CD4-positive, alpha-beta T cell treated with Interleukin-17A for 4 hours (primary cell): ENCODE data around the gene KLK10.

Experiments
- DNase-seq: peaks from one replicate; pipeline ENCODE4 v3.0.0-alpha.2; 2020; ENCODE audit warnings: mixed read lengths

Gene KLK10, protein sequence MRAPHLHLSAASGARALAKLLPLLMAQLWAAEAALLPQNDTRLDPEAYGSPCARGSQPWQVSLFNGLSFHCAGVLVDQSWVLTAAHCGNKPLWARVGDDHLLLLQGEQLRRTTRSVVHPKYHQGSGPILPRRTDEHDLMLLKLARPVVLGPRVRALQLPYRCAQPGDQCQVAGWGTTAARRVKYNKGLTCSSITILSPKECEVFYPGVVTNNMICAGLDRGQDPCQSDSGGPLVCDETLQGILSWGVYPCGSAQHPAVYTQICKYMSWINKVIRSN

DNA sequence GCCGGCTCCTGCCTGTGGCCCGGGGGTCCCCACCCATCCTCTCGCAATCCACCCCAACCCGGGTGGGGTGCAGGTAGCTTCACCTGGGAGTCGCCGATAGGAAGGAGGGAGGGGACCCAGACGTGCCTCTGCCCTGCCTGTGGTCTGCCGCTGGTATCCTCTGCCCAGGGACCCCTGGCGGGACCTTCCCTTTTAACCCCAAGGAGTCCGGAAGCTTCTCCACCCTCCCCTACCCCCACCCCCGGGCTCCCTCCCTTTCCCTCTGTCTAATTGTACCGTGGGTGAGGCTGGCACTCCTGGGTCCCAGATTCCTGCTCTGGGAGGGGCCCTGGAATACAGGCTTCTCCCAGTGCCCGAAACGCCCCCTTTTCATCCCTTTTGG lies at the start of gene KLK10:
Gene KLK10 (minus strand): TSS at position 166 of the 382 bp plus-strand sequence. CDS start 579 bp downstream, outside the sequence.
- no peak for DNase-seq

DNA sequence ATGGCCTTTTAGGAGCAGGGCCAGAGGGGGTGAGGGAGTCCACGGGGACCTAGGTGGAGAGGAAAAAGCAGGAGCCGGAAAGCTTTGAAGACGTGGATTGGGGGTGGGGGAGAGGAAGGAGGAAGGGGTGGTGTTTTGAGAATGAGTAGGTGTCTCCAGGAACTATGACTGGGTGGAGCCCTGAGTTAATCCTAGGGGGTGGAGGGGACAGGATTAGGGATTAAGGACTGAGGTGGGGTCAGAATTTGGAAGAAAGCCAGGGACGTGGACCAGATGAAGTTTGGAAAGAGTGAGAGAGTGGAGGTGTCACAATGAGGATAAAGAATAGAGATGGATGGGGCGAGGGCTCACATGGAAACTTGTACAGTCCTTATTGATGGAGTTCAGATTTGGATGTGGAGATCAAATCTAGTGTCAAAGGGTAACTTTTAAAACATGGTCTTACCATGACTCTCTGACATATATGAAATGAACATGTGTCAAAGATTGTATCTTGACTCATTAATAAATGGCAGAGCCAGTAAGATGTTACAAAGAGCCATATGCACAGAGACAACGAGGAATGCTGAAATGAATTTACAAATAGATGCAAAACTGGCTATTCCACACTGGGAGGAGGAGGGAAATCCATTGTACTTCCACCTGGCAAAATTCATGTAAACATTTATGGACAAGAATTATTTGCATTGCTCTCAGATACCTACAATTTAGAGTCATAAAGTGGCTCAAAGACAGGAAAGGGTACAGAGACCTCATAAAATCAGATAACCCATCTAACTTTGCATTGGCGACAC lies 47.1 kb upstream of the KLK10 start:
- DNase-seq = no peak

DNA sequence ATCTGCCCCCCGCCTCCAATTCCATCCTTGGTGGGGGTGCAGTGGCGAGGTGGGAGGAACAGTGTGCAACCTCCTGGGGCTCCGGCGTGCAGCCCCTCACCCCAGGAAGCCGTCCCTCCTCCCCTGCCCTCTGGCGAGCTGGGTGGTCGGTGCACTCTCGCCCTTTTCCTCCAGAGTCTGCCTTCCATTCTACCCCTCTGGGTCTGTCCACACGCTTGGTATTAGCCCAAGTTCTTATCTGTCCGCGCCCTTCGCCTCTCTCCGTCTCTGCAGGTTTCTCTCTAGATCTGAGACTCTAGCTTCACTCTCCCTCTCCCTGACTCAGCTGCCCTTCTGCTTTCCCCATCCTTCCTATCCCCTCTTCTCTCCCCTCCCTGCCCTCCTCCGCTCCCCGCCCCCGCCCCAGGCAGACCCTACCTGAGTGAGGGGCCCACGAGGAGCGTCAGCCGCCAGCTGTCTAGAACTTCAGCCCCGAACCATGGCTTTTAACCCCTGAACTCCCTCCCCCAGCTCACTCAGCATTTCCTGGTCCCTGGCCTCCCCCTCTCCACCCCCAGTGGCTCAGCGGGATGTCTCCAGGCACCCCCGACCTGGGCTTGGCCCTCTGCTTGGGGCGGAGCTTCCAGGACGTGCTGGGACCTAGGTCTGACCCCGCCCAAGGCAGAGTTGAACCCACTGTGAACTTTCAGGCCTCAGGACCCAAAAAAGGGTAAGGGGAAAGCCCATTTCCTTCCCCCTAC lies 45.9 kb upstream of the KLK10 start:
- DNase-seq = no peak

DNA sequence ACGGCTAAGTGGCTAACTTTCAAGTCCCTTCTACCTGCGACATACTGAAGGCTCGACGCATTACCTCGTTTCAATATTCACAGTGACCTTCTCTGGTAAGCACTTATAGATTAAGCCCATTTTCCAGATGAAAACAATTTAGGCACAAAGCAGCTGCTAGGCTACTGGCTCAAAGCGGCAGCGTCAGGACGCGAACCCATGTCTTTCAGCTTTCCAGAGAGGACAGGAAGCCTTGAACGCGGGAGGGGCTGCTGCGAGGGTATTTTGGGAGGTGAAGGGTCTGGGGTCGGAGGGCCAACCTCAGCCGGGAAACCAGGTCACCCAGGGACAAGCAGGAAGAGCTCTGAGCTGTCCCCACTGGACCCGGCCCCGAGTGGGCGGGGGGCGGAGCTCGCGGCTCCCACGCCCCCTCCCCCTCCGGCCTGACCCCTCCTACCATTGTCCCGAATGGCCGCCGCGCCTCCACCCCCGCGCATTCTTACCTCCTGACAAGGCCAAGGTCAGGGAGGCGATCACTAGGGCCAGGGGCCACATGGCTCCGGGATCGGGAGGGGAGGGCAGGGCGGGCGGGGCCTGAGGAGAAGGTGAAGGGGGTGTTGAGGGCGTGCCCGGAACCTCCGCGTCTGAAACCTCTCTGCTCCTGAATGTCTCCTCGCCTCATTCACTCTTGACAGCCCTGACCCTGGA lies 45.2 kb upstream of the KLK10 start, which contains the start of gene KLK13:
Gene KLK13 (minus strand): TSS at position 559 of the 687 bp plus-strand sequence. CDS start 25 bp downstream, at position 534.
- no peak for DNase-seq

DNA sequence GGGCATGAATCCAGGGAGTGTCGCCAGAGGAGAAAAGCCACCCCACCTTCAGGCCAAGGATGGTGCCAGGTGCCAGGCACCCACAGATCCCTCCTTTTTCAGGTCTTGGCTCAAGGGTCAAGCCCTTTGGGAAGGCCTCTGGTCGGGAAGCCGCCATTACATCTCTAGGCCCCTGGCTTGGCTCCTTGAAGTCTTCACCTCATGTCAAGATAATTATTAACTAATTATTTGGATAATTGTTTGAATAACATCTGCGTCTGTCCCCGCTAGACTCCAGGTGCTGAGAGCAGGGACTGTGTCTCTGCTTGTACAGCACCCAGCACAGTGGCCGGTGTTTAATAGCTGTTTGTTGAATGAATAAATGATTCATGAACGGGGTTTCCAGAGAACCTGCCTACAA lies 44.2 kb upstream of the KLK10 start:
- no peak for DNase-seq

DNA sequence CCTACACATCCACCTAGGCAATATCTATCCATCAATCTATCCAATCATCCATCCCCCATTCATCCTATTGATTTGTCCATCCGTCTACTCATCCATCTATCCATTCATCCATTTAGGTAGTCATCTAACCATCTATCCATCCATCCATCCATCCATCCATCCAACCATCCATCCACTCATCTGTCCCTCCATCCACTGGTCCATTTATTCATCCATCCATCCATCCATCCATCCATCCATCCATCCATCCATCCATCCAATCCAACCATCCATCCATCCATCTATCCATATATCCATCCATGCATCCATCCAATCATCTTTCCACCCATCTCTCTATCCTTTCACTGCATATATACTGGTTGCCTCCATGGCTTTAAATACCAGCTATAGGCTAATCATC lies 41.5 kb upstream of the KLK10 start:
- no peak for DNase-seq

DNA sequence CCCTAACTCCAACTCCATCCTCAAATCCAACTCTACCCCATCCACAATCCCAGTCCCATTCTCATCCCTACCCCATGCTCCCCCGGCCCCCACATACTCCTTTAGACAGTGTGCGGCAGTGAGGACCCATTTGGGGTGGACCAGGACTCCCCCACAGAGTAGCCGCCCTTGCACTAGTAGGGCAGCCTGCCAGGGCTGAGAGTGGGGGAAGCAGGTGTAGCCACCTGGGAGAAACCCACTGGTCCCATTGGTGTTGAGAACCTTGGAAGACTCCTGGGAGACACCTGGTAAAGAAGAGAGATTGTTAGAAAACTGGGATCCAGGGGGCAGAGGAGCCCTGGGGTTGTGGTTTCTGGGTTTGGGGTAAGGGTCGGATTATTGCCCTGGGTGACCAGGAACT lies 40.8 kb upstream of the KLK10 start:
- DNase-seq = no peak

DNA sequence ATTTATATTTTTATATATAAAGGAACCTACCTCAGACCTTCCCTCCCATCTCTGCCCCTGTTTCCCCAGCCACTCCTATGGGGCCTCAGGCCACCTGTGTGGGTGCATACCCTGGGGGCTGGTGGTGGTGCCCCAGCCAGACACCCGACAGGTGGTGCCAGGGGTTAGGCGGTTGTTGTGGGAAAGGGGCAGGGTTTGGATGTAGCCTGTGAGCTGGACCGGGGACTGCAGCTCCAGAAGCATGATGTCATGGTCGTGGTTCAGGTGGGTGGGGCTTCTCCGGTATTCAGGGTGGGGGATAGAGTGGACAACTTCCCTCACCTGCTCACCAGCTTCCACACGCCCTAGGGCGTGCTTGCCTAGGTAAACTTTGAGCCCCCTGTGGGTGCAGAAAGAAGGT lies 40.2 kb upstream of the KLK10 start:
- DNase-seq = no peak

DNA sequence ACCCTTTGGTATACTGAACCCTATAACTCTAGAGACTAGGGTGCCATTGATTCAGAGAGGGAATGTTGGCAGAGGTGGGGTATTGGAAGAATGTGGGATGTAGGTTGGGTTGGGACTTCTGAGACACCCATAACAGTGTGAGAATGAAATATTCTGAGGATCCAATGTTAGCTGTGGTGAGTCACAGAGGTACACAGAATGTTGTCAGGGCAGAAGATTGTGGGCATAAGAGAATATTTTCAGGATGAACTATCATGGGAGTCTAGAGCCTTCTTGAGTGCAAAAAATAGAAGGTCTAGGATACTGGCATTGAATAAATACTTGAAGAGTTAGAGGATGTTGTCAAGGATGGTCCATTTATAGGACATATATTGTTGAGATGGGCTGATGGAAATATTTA lies 36.4 kb upstream of the KLK10 start:
- no peak for DNase-seq

DNA sequence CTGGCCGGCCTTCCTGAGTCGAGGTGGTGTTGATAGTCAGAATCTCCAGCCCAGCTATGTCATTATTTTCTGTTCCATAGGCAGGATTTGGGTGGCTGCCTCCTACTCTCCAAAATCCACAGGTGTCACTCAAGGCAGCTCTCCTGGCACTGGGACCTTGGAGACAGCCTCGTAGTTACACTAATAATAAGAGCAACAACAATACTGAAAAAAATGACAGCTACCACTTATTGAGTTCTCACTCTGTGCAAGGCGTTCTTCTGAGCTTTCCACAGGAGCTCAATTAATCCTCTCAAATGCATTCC lies 27.5 kb upstream of the KLK10 start:
- no peak for DNase-seq

DNA sequence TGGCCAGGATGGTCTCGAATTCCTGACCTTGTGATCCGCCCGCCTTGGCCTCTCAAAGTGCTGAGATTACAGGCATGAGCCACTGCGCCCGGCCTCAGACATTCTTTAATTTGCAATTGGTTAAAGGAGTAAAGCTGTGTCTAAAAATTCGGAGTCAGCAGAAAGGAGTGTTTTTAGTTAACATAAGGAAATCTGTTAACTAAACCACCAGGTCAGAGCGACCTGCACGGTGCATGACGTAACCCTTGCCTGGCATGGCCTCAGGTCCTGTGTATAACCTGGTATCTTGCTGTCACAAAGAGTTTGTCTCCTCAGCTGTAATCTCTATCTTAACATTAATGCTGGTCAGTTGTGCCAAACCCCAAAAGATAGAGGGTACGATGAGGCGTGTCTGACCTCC lies 24.8 kb upstream of the KLK10 start:
- DNase-seq = no peak

DNA sequence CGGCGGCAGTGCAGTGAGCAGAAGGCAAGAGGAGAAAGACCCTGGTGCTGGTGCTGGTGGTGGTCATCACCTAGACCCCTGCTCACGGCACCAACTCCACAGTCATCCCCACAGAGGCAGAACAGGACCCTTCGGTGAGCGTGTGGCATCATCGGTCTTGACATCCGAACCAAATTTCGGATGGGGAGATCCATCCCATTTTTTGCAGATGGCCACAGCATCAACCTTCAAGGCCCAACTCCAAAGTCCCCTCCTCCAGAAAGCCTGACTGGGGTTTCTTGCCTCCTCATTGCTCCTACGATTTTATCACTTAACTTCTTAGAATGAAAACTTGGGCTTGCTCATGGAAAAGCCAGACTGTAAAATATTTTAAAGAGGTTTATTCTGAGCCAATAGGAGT lies 24.0 kb upstream of the KLK10 start:
- DNase-seq = no peak

DNA sequence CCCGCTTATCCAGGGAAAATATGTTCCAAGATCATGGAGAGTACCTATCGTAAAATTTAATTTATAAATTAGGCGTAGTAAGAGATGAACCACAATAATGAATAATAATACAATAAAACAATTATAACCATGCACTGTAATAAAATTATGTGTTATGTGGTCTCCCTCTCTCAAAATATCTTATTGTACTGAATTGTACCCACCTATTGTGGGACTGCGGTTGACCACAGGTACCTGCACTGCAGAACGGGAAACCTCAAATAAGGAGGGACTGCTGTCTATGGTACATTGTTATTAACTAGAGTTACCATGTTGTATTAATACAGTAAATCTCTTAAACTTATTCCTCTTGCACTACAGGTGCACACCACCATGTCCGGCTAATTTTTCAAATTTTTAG lies 20.6 kb upstream of the KLK10 start:
- no peak for DNase-seq

DNA sequence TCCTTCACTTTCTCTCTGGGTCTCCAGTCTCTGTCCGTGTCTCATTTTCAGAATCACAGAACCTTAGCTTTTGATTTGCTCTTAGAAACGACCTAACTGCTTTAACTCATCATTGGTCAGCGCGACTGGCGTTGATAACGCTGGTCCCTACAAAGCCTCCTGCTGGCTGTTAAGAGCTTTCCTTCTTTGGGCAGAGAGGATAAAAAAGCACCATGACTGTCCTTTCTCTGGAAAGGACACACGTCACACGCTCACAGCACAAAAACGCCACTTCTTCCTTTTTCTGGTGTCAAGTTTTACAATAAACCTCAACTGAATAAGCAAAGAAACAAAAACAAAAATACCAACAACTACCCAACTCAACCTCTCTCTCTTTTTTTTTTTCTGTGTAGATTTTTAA lies 17.0 kb upstream of the KLK10 start:
- DNase-seq = no peak

DNA sequence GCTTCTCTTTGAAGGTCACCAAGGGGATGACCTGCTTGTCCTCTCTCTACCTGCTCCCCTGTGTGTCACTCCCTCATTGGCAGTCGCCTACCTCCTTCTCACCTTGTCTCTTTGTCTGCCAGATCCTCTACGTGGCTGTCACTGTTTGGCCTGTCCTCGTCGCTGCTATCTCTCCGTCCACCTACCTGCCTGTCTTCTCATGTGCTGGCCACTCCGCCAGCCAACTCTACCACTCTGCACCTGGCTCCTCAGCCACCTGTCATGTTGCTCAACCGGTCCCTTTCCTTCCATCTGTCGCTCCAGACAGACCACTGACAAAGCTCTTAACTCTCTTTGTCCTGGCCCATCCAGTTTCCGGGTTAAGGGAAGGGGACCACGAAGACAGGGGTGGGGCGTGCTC lies 15.2 kb upstream of the KLK10 start, which contains the start of gene KLK12:
Gene KLK12 (minus strand): TSS at position 299 of the 400 bp plus-strand sequence. CDS start 381 bp downstream, outside the sequence.
- DNase-seq = no peak

DNA sequence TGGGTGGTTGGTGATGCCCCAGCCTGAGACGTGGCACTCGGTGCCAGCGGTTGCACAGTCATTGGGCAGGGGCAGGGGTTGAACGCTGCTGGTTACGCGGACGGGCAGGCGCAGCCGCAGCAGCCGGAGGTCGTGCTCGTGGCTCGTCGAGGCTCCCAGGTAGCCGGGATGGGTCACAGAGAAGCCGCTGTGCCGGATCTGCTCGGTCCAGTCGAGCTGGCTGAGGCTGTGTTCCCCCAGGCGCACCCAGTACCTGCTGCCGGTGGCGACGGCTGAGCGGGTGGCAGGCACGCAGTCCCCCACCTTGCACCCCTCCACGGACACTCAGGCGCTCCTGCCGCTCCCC lies 12.3 kb upstream of the KLK10 start:
- DNase-seq = no peak

DNA sequence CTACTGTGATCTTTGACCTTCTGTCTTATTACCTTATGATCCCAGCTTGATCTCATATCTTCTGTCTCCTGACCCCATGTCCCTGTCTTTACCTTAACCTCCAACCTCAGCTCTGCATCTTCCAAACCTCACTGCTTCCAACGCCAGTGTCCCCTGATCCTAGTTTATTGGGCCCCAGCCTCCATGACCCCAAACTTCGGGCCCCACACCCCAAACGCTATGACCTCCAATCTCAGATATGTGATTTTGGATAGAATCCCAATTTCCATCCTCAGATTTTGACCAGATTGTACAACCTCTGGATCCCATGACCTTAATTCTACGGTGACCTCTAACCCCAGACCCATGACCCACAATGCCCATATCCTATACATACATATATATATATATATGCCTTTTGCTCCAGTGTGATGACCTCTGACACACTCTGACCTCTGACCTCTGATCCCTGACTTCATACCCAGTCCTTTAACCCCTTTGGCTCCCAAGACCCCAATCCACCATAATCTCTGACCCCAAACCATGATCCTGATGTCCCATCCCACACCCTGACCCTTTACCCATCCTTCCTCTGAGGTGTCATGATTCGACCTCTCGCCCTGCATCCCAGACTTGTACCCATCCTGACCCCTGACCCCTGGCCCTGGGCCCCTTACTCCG lies 11.8 kb upstream of the KLK10 start:
- DNase-seq = no peak

DNA sequence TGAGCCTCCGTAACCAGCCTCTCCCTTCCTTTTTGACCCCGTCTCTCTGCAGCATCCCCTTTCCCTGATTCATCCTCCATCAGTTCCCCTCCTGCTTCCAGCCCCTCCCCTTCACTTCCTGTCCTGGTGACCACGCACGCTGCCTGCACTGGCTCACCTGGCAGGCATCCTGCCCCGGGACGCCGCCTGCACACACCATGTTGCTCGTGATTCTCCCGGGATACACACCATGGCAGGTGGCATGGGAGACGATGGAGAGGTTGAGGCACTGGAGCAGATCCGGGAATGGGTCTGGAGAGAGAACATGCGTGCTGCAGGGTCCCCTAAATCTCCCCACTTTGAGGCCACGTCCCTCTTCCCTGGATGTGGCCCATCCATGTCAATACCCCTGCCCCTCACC lies 11.1 kb upstream of the KLK10 start:
- DNase-seq = no peak

DNA sequence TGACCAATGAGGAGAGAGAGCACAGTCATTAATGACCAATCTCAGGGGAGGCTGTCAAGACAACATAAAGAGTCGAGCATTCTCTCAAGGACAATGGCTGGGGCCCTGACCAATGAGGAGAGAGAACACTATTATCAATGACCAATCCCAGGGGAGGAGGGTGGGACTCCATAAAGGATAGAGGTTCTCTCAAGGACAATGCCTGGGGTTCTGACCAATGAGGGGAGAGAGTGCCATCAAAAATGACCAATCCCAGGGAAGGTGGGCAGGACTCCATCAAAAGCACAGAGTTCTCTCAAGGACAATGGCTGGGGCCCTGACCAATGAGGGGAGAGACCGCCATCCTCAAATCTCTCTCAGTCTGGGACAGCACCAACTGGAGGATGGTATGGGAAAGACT lies 10.2 kb upstream of the KLK10 start:
- no peak for DNase-seq

DNA sequence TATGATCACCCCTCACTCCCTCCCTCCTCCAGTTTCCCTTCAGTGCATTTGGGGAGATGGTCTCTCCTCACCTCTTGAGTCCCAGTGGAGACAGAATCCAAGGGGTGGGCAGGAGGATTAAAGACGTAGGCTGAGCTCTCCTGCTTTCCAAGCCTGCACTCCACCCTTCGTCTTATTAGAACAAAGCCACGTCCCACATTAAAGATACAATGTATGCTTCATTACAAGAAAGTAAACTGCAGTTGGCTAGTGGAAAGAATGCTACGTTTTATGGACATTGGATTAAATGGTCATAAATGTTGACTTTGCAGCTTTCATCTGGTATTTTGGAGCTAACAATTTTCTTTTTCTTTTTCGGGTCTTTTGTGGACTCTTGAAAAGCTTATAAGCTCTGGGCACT lies 8.4 kb upstream of the KLK10 start:
- DNase-seq = no peak

DNA sequence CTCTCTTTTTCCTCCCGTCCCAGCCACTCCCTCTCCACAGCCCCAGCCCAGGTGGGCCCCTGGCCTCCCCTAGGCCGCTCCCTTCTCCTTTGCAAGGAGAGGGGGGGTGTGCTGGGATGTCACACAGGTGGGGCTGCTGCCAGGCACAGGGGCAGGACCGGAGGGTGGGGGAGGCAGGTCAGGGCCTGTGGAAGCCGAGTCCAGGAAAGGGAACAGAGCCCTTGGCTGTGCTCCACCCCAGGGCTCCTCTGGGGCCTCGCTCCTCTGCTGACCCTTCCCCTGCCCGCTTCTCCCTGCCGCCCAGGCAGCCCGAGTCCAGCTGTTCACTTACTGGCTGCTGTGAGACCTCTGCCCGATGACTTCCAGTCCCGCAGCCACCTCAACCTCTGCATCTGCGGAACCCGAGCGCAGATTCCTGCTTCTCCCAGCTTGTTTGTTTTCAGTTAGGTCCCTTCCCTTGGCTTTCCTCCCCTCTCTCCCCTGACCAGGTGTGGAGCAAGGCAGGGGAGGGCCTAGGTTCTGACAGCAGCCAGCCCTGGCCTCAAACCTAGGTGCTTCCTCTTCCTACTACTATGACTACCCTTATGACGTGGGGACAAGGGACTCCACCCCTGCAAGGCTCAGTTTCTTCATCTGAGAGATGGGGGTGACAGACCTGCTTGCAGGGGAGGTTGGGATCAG lies 7.8 kb upstream of the KLK10 start:
- no peak for DNase-seq

DNA sequence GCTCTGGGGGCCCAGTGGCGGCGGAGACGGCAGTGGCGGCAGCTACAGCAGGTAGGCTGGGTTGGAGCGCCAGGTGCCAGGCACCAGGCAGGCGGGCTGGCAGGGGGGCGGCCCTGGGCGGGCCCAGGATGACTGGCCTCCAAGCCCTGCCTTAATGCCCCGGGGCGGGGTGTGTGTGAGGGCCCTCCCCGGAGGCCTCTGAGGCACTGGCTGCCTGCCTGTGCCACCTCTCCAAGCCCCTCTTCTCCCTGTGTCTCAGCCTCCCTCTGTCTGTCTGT lies 7.0 kb upstream of the KLK10 start, which contains the start of gene KLK11:
Gene KLK11 (minus strand): TSS at position 63 of the 278 bp plus-strand sequence. CDS start 985 bp downstream, outside the sequence.
- no peak for DNase-seq
